Retinal pigment epithelial cell (primary cell): Measurements from ENCODE around the gene NME9.
A peak's percentile ranks its signal among the peaks of the same experiment; 100 is the strongest.

Source experiments
- DNase-seq: peaks from one replicate; pipeline ENCODE4 v3.0.0-alpha.2; 2010; ENCODE audit warnings: low read depth
- H3K4me3 ChIP-seq: 2 replicates; pipeline ENCODE4 v1.5.1; 2011; ENCODE audit warnings: mild to moderate bottlenecking, low read length, control low read depth, moderate library complexity
- TF ChIP-seq, protein P1 (sequence below): conservative IDR thresholded peaks from 2 replicates; pipeline ENCODE4 v1.5.1; 2011; ENCODE audit warnings: low read depth, low read length, control low read depth, inconsistent platforms

Gene NME9

DNA sequence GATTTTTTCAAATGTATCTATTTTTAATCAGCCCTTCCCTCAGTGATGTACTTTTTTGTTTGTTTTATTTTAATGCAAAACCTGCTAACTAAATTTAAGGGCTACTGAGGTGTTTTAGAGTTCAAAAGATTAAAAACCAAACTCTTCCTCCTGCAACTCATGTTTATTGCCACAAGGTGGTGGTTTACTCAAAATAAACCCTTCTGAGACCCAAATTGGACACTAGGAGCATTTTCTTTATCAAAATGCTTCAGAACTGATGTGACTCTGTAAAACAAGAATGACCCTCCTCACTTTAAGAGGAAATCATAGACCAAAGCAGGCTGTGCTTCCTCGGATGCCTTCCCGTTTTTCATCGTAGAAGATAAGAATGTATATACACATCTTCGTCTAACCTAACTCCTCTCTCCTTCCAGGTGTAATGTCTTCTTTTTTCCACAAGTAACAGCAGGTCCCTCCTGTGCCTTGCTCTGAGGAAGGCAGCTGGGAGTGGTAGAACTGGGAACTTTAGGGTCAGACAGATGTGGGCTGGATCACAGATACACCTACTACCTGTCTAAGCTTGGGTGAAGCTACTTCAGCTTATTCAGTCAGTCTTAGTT is 2.9 kb upstream of the NME9 start:
- no peak overlapping the region for H3K4me3 ChIP-seq
- DNase-seq = no peak
- TF ChIP-seq, protein P1, sequence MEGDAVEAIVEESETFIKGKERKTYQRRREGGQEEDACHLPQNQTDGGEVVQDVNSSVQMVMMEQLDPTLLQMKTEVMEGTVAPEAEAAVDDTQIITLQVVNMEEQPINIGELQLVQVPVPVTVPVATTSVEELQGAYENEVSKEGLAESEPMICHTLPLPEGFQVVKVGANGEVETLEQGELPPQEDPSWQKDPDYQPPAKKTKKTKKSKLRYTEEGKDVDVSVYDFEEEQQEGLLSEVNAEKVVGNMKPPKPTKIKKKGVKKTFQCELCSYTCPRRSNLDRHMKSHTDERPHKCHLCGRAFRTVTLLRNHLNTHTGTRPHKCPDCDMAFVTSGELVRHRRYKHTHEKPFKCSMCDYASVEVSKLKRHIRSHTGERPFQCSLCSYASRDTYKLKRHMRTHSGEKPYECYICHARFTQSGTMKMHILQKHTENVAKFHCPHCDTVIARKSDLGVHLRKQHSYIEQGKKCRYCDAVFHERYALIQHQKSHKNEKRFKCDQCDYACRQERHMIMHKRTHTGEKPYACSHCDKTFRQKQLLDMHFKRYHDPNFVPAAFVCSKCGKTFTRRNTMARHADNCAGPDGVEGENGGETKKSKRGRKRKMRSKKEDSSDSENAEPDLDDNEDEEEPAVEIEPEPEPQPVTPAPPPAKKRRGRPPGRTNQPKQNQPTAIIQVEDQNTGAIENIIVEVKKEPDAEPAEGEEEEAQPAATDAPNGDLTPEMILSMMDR = peak; percentile 63

DNA sequence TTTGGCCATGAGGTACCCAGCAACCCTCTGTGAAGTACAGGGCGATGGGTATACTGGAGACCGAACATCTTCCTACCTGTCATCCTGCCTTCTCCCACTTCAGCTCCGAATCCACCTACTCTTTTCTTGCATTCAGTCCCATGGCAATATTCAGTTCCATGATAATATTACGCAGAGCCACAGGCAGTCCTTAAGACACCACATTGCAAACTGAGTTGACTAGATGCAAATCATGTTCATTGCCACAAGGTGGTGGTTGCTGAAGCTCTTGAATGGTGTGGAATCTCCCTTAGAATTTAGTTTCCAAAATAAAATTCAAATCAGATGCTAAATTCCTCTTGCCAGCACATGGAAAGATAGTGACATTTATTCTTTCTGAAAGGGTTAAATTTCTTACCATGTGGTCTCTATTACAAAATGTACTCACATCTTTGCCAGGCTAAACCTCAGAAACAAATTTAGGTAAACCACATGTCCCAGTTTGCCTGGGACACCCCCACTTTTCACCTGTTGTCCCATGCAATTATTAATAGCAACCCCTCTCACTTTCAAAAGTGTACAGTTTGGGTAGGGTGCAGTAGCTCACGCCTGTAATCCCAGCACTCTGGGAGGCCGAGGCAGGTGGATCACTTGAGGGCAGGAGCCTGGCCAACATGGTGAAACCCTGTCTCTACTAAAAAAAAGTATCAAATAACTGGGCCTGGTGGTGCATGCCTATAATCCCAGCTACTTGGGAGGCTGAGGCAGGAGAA is 1.7 kb upstream of the NME9 start:
- DNase-seq = no peak

DNA sequence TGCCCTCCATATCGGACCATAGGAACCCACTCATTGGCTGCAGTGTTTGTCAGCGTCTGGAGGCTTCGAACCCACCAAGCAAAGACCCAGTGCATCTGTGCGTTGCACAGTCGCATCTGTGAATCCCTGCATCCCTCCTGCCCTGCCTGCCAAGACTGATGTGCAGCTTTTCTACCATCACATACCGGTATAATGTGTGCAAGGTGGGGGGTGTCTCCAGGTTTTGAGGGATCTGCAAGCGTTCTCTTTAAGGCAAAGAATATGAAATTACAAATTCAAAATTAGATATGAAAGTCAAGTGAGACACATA is 288 bp upstream of the NME9 start:
- no peak for DNase-seq
- TF ChIP-seq, protein P1 = no peak
- peak overlapping the region; percentile 68 for H3K4me3 ChIP-seq

More for the DNA sequence above, 1.7 kb upstream of the NME9 start:
- TF ChIP-seq, protein P1 = peak; percentile 26
- no peak overlapping the region for H3K4me3 ChIP-seq

DNA sequence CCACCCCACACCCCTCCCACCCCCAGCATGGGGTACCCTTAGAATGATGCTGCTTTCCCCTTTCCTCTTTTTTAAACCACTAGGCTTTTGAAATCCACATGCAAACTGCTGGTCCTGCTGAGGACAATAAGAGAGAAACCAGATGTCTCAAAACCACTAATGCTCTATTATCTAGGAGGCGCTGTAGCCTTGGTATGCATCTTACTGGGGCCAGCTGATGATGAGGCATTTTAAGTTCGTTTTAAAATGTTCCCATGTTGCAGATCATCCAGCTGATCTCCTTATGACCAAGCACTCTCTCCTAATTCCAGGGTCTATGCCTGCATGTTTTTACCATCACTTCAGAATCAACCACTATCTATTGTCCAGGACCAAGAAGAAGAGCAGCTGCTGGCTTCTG is 1.3 kb downstream of the NME9 start:
- H3K4me3 ChIP-seq = no peak overlapping the region
- no peak for DNase-seq
- TF ChIP-seq, protein P1 = peak; percentile 22

DNA sequence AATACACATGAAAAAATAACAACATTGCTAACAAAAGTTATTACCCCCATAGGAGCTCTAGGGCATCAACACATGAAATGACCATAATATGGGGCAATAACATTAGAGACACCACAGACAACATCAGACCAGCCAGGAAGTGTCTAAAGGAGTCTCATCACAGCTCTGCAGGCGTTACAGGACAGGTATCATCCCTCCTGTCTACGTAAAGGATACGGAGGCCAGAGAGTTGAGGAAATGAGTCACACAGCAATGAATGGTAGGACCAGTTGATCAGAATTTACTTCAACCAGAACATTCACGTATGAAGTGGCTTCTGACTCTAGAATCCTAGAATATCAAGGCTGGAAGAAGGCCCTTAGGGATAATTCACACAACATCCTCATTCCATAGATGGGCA is 1.8 kb downstream of the NME9 start:
- TF ChIP-seq, protein P1 = no peak
- no peak for DNase-seq
- no peak overlapping the region for H3K4me3 ChIP-seq

DNA sequence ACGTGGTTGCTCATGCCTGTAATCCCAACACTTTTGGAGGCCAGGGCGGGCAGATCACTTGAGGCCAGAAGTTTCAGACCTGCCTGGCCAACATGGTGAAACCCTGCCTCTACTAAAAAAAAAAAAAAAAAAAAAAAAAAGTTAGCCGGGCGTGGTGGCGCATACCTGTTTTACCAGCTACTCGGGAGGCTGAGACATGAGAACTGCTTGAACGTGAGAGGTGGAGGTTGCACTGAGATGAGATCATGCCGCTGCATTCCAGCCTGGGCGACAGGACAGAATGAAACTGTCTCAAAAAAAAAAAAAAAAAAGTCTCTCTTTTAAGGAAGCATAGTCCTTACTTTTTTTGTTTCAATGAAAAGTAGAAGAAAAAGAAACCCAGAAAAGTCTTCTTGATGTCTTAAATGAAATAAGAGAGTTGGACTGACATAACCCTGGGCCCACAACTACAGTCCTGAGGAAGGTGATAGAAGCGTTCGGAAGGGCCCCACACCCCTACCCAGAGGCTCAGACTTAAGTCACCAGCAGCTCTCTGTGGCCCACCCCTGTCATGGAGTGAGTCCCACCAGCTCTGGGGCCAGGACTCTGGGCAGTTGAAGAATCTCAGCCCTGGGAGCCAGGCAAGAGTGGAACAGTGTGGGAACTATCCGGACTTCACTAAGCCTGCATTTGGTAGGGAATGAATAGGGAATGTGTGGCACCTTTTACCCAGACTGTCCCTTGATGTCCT is 2.6 kb downstream of the NME9 start:
- TF ChIP-seq, protein P1 = no peak
- no peak overlapping the region for H3K4me3 ChIP-seq
- DNase-seq = no peak
